Transverse colon (tissue), 4 donors: ENCODE data around the gene C6orf120. TPM values are rescaled to one million over a fixed set of nuclear protein-coding genes. Genes with fewer than 3 reads are reported as not detected.

Experiments
- total RNA-seq, 4 donors: library from RNA; depleted of rRNA; stranded (reverse); fragments of >200 nt; gene quantifications; one replicate each; pipeline ENCODE4 v1.1.0, GENCODE V29; 2016

C6orf120 gene
- total RNA-seq, 4 donors from 2014 or later: 20.5 to 45.2 (median 40.5) TPM

Other genes with a start within 250 kb of the C6orf120 start
- 10 to 100 TPM; 44.9 to 75.0 (median 57.0) TPM for gene WDR27, start 97 bp upstream of the C6orf120 start, total RNA-seq
- gene PHF10, start 22.4 kb downstream of the C6orf120 start, total RNA-seq: 10 to 100 TPM; 21.3 to 49.9 (median 25.3) TPM
- gene DYNLT2, start 49.4 kb downstream of the C6orf120 start, total RNA-seq: 1 to 10 TPM; 3.3 to 7.5 (median 4.4) TPM
- gene ERMARD, start 49.5 kb downstream of the C6orf120 start, total RNA-seq: 10 to 100 TPM; 15.7 to 29.5 (median 20.8) TPM